Measurements from ENCODE around the gene CLTC.

Gene CLTC

DNA sequence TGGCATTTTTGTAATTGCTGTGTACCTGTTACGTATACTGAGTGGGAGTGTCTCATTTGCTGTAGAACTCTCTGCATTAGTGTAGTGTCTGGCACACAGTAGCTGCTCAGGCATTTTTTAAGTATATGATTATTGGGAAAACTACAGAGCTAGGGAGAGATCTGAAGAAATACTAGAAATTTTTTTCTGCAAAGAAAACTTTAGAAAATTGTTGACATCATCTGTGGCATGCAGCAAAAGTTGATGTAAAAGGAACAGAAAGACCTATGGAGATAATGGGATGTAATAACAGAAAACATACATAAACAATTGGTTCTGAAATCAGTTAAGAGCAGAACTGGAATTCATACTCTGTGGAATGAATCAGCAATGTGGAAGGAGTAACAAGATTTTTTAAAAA lies 11.6 kb downstream of the CLTC start:
- H3K36me3 ChIP-seq (ENCODE audit: control insufficient read depth in 1 of 2, insufficient read depth in 2 of 2, low read length in 2 of 2): peaks cover 0 to 3% of the 10 kb centered on the region in 2 donors
- H3K27ac ChIP-seq (ENCODE audit: low read depth, low read length): no peak overlapping the region
- no peaks in the 10 kb centered on the region for H3K27me3 ChIP-seq (ENCODE audit: control insufficient read depth in 1 of 2, insufficient read depth in 2 of 2, low read length in 2 of 2)
- no peaks in the 10 kb centered on the region for H3K9me3 ChIP-seq (ENCODE audit: control insufficient read depth in 1 of 2, low read length in 2 of 2)
- no peak overlapping the region for H3K9ac ChIP-seq (ENCODE audit: low read depth in 1 of 2, low read length in 2 of 2)
- H3K4me3 ChIP-seq (ENCODE audit: low read depth in 1 of 2, low read length in 2 of 2): no peak overlapping the region
- H3K4me1 ChIP-seq (ENCODE audit: control insufficient read depth in 1 of 2, insufficient read depth in 2 of 2, low read length in 2 of 2): peaks cover 29 to 48% of the 10 kb centered on the region in 2 donors

DNA sequence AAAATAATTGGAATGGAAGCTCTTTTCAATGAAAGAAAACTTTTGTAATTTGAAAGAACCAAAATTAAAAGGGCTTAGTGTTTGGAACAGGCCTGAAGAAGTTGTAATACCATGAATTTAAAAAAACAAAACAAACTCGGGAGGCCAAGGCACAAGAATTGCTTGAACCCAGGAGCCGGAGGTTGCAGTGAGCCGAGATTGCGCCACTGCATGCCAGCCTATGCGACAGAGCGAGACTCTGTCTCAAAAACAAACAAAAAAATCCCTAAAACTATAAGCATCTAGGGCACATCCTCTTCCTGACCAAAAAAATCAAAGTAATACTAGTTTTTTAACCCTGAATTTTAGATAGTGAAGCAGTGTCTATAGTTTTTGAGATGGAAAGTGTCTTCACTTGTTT lies 12.7 kb downstream of the CLTC start:
- no peak overlapping the region for H3K27ac ChIP-seq (ENCODE audit: low read depth, low read length)
- no peaks in the 10 kb centered on the region for H3K9me3 ChIP-seq (ENCODE audit: control insufficient read depth in 1 of 2, low read length in 2 of 2)
- H3K9ac ChIP-seq (ENCODE audit: low read depth in 1 of 2, low read length in 2 of 2): no peak overlapping the region
- peaks cover 0 to 3% of the 10 kb centered on the region in 2 donors for H3K36me3 ChIP-seq (ENCODE audit: control insufficient read depth in 1 of 2, insufficient read depth in 2 of 2, low read length in 2 of 2)
- no peaks in the 10 kb centered on the region for H3K27me3 ChIP-seq (ENCODE audit: control insufficient read depth in 1 of 2, insufficient read depth in 2 of 2, low read length in 2 of 2)
- no peak overlapping the region for H3K4me3 ChIP-seq (ENCODE audit: low read depth in 1 of 2, low read length in 2 of 2)
- H3K4me1 ChIP-seq (ENCODE audit: control insufficient read depth in 1 of 2, insufficient read depth in 2 of 2, low read length in 2 of 2): peaks cover 20 to 38% of the 10 kb centered on the region in 2 donors

DNA sequence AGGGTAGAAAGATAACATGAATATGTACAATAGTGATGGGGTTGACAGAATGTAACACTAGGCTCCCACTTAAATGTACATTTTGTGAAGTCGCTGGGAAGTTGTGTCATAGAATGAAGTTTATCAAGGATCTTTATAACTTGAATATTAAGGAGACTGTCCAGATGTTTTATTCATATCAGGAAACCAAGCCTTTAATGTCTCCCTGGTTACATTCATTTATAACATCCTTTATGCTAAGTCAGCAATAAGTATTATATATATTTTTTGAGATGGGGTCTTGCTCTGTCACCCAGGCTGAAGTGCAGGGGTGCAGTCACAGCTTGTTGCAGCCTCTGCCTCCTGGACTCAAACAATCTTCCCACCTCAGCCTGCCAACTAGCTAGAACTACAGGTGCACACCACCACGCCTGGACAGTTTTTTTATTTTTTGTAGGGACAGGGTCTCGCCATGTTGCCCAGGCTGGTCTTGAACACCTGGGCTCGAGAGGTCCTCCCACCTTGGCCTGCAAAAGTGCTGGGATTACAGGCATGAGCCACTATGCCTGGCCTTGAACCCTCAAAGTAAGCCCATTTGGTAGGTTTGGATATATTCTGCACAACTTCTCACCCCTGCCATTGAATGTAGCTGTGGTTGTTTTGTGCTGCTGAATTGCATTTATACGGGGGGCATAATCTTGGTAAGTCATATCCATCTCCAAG lies 14.1 kb downstream of the CLTC start:
- peaks cover 0 to 3% of the 10 kb centered on the region in 2 donors for H3K36me3 ChIP-seq (ENCODE audit: control insufficient read depth in 1 of 2, insufficient read depth in 2 of 2, low read length in 2 of 2)
- H3K4me1 ChIP-seq (ENCODE audit: control insufficient read depth in 1 of 2, insufficient read depth in 2 of 2, low read length in 2 of 2): peaks cover 22 to 28% of the 10 kb centered on the region in 2 donors
- no peaks in the 10 kb centered on the region for H3K9me3 ChIP-seq (ENCODE audit: control insufficient read depth in 1 of 2, low read length in 2 of 2)
- no peak overlapping the region for H3K9ac ChIP-seq (ENCODE audit: low read depth in 1 of 2, low read length in 2 of 2)
- no peaks in the 10 kb centered on the region for H3K27me3 ChIP-seq (ENCODE audit: control insufficient read depth in 1 of 2, insufficient read depth in 2 of 2, low read length in 2 of 2)
- H3K27ac ChIP-seq (ENCODE audit: low read depth, low read length): no peak overlapping the region
- no peak overlapping the region for H3K4me3 ChIP-seq (ENCODE audit: low read depth in 1 of 2, low read length in 2 of 2)

DNA sequence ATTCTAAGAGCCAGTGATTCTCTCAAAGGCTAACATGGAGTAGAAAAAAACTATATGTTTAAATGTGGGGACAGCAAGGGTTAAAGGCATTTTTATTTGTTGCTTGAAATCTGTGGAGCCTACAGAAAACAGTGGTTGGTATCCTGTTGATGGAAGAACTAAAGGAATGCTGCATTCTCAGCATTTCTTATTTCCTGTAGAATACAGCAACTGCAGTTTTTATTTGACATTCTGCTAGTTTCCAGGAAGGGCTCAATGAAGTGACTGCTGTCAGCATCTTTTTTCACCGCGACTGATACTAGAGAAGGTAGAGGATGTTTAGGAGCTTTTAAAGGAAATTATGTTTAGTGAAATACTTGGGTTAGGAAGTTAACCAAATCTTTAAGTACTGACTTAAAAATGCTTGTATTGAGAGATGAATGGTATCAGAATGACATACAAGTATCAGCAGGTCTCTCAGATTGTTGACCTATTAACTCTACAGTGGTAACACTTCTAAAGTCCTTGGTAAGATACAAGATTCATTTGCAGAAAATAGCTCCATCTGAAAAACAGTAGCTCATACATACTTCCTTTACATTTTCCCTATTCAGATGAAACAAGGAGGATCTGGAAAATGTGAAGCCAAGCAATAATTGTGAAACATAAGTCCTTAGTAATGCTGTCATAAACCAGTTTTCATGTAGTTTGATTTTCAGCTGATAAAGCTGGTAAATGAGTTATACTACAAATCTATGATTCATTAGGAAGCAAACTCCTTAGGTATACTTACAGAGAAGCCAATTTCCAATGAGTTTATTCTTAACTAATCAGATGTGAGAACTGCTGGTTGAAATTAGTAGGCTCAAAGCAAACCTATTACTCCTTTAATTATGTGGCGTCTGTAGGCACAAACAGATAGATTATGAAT lies 15.2 kb downstream of the CLTC start:
- Histone ChIP-seq H3K9ac (ENCODE audit: low read depth in 1 of 2, low read length in 2 of 2) (no peak overlapping the region), H3K27ac (ENCODE audit: low read depth, low read length) (no peak overlapping the region), H3K4me1 (ENCODE audit: control insufficient read depth in 1 of 2, insufficient read depth in 2 of 2, low read length in 2 of 2) (peaks cover 22 to 38% of the 10 kb centered on the region in 2 donors), H3K36me3 (ENCODE audit: control insufficient read depth in 1 of 2, insufficient read depth in 2 of 2, low read length in 2 of 2) (peaks cover 0 to 3% of the 10 kb centered on the region in 2 donors), H3K9me3 (ENCODE audit: control insufficient read depth in 1 of 2, low read length in 2 of 2) (no peaks in the 10 kb centered on the region), H3K4me3 (ENCODE audit: low read depth in 1 of 2, low read length in 2 of 2) (no peak overlapping the region), H3K27me3 (ENCODE audit: control insufficient read depth in 1 of 2, insufficient read depth in 2 of 2, low read length in 2 of 2) (no peaks in the 10 kb centered on the region)

DNA sequence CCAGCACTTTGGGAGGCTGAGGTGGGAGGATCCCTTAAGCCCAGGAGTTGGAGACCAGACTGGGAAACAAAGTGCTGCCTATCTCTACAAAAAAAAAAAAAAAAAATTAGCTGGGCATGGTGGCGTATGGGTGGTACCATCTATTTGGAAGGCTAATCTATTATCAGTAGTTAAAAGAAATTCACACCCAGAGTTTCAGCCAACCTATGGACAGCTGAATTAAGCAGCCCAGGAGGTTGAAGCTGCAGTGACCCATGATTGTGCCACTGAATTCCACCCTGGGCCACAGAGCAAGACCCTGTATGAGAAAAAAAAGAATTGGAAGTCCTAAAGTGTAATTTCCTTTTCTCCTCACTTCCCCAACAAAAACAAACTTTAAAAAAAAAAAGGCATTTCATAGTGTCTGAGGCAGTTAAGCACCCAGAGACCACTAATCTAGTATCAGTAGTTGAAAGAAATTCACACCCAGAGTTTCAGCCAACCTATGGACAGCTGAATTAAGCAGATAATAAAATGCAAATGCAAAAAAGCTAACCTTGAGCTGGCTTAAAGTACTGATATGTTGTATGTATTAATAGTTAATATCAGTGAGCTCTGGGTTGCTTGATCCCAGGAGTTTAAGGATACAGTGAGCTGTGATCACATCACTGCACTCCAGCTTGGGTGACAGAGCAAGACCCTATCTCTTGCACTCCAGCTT lies 18.1 kb downstream of the CLTC start:
- Histone ChIP-seq H3K9me3 (ENCODE audit: control insufficient read depth in 1 of 2, low read length in 2 of 2) (no peaks in the 10 kb centered on the region), H3K27me3 (ENCODE audit: control insufficient read depth in 1 of 2, insufficient read depth in 2 of 2, low read length in 2 of 2) (no peaks in the 10 kb centered on the region), H3K36me3 (ENCODE audit: control insufficient read depth in 1 of 2, insufficient read depth in 2 of 2, low read length in 2 of 2) (no peaks in the 10 kb centered on the region), H3K9ac (ENCODE audit: low read depth in 1 of 2, low read length in 2 of 2) (no peak overlapping the region), H3K4me3 (ENCODE audit: low read depth in 1 of 2, low read length in 2 of 2) (no peak overlapping the region), H3K27ac (ENCODE audit: low read depth, low read length) (no peak overlapping the region), H3K4me1 (ENCODE audit: control insufficient read depth in 1 of 2, insufficient read depth in 2 of 2, low read length in 2 of 2) (peaks cover 39 to 46% of the 10 kb centered on the region in 2 donors)

DNA sequence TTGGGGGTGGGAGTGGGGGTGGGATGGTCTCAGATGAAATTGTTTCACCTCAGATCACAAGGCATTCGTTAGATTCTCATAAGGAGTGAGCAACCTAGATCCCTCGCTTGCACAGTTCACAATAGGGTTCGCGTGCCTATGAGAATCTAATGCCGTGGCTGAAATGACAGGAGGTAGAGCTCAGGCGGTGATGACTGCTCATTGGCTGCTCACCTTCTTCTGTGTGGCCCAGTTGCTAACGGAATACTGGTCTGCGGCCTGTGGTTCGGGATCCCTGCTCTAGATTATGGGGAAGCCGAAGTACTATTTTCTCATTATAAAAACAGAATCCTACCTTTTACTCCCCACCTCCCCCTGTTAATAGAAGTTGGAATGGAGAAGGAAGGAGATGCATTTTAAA lies 18.9 kb downstream of the CLTC start:
- H3K4me1 ChIP-seq (ENCODE audit: control insufficient read depth in 1 of 2, insufficient read depth in 2 of 2, low read length in 2 of 2): peaks cover 43 to 51% of the 10 kb centered on the region in 2 donors
- H3K9ac ChIP-seq (ENCODE audit: low read depth in 1 of 2, low read length in 2 of 2): no peak overlapping the region
- no peaks in the 10 kb centered on the region for H3K27me3 ChIP-seq (ENCODE audit: control insufficient read depth in 1 of 2, insufficient read depth in 2 of 2, low read length in 2 of 2)
- no peaks in the 10 kb centered on the region for H3K9me3 ChIP-seq (ENCODE audit: control insufficient read depth in 1 of 2, low read length in 2 of 2)
- H3K27ac ChIP-seq (ENCODE audit: low read depth, low read length): no peak overlapping the region
- no peak overlapping the region for H3K4me3 ChIP-seq (ENCODE audit: low read depth in 1 of 2, low read length in 2 of 2)
- H3K36me3 ChIP-seq (ENCODE audit: control insufficient read depth in 1 of 2, insufficient read depth in 2 of 2, low read length in 2 of 2): no peaks in the 10 kb centered on the region

DNA sequence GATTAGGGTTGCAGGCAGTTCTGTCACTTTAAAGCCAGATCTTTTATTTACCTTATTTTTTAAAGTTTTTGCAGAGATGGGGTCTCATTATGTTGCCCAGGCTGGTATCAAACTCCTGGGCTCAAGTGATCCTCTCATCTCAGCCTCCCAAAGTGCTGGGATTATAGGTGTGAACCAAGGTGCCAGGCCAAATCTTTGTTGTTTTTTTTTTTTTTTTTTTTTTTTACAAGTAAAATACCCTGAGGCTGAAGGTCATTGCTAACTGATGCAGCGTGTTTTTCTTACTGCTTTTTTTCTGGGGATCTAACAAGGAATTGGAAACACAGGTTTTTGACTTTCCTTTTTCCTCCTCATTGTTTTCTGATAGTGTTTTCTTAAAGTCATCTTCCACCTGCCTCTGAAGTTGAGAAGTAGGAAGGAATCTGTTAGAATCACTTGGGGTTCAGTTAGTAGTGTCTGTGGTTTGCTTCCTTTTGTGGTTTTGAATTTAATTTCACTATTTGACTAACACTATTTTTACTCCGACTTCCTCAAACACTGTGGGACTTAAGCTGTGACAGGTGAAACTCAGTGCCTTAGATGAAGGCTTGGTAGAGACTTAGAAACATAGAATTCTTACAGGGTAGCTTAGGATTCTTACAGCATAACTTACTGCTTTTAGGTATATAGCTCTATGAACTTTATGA lies 22.2 kb downstream of the CLTC start:
- Histone ChIP-seq H3K9ac (ENCODE audit: low read depth in 1 of 2, low read length in 2 of 2) (no peak overlapping the region), H3K9me3 (ENCODE audit: control insufficient read depth in 1 of 2, low read length in 2 of 2) (no peaks in the 10 kb centered on the region), H3K36me3 (ENCODE audit: control insufficient read depth in 1 of 2, insufficient read depth in 2 of 2, low read length in 2 of 2) (peaks cover 7 to 18% of the 10 kb centered on the region in 2 donors), H3K27ac (ENCODE audit: low read depth, low read length) (no peak overlapping the region), H3K4me1 (ENCODE audit: control insufficient read depth in 1 of 2, insufficient read depth in 2 of 2, low read length in 2 of 2) (peaks cover 39 to 41% of the 10 kb centered on the region in 2 donors), H3K4me3 (ENCODE audit: low read depth in 1 of 2, low read length in 2 of 2) (no peak overlapping the region), H3K27me3 (ENCODE audit: control insufficient read depth in 1 of 2, insufficient read depth in 2 of 2, low read length in 2 of 2) (no peaks in the 10 kb centered on the region)

DNA sequence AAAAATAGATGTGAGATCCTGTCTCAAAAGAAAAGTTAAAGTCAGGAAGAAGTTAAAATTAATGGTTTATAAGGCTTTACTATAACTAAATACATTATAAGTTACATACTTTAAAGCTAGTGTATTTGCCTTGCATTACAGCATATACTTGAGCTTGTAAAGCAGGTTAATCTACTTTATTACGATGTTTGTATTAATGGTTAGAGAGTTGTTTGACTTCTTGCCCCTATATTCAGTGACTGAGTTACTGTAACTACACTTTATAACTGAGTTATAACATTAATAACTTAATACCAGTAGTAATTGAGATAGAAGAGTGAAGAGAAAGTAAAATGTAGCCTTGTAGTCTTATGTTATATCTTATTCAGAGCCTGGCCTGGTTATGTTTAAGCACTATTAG lies 22.9 kb downstream of the CLTC start:
- no peaks in the 10 kb centered on the region for H3K9me3 ChIP-seq (ENCODE audit: control insufficient read depth in 1 of 2, low read length in 2 of 2)
- no peak overlapping the region for H3K27ac ChIP-seq (ENCODE audit: low read depth, low read length)
- no peak overlapping the region for H3K4me3 ChIP-seq (ENCODE audit: low read depth in 1 of 2, low read length in 2 of 2)
- H3K9ac ChIP-seq (ENCODE audit: low read depth in 1 of 2, low read length in 2 of 2): no peak overlapping the region
- peaks cover 39 to 41% of the 10 kb centered on the region in 2 donors for H3K4me1 ChIP-seq (ENCODE audit: control insufficient read depth in 1 of 2, insufficient read depth in 2 of 2, low read length in 2 of 2)
- H3K36me3 ChIP-seq (ENCODE audit: control insufficient read depth in 1 of 2, insufficient read depth in 2 of 2, low read length in 2 of 2): peaks cover 10 to 24% of the 10 kb centered on the region in 2 donors
- no peaks in the 10 kb centered on the region for H3K27me3 ChIP-seq (ENCODE audit: control insufficient read depth in 1 of 2, insufficient read depth in 2 of 2, low read length in 2 of 2)

DNA sequence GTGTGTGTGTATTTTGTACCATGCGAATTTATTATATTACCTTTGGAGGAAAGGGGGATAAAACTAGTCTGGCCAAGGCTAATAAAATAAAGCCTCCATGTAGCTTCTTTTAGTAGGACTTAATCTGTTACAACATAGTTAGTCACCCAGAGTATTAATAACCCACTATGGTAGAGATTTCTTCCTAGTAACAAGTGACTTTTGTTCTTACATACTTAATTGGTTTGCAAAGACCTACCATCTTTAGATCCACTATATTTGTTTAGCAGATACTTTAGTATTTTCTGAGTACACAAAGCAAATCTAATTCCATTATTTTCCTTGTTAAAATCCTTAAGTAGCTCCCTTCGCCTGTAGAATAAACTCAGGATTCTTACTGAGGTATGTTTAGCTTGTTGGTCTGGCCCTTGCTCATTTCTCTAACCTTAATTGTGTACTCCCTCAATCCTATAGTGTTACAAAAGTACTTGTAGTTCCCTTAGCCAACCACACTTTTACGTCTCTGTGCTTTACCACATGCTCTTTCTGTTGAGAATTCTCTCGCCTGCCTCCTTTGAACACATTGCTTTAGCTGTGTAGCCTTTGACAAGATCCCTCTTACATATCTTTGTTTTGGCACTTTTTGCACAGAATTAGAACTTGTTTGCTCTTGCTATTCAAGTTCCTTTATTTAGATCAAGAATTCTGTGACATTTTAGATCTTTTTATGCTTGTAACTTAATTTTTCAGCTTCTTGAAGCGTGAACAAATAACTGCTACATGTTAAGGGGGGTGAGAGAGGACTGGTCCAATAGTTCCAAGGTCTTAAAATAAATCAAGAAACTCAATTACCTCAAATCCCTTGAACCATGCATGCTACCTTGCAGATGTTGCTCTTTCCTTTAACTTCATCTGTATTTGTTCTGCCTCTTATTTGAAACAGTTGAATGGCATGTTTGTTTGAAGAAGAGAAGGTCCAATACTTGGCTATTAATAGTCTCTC lies 23.8 kb downstream of the CLTC start:
- H3K27me3 ChIP-seq (ENCODE audit: control insufficient read depth in 1 of 2, insufficient read depth in 2 of 2, low read length in 2 of 2): no peaks in the 10 kb centered on the region
- H3K4me1 ChIP-seq (ENCODE audit: control insufficient read depth in 1 of 2, insufficient read depth in 2 of 2, low read length in 2 of 2): peaks cover 33 to 39% of the 10 kb centered on the region in 2 donors
- H3K9me3 ChIP-seq (ENCODE audit: control insufficient read depth in 1 of 2, low read length in 2 of 2): no peaks in the 10 kb centered on the region
- no peak overlapping the region for H3K9ac ChIP-seq (ENCODE audit: low read depth in 1 of 2, low read length in 2 of 2)
- peaks cover 15 to 33% of the 10 kb centered on the region in 2 donors for H3K36me3 ChIP-seq (ENCODE audit: control insufficient read depth in 1 of 2, insufficient read depth in 2 of 2, low read length in 2 of 2)
- H3K27ac ChIP-seq (ENCODE audit: low read depth, low read length): no peak overlapping the region
- peak overlapping the region in 1 of 2 donors; percentile 30 for H3K4me3 ChIP-seq (ENCODE audit: low read depth in 1 of 2, low read length in 2 of 2)
